HG02798 (cell line): Measurements from ENCODE around the gene CLPTM1L.

ENCODE experiments used
- ATAC-seq: cut with Tn5 transposase; IDR thresholded peaks from one replicate; pipeline ENCODE4 v1.9.1; 2021; ENCODE audit warnings: mild to moderate bottlenecking; ENCODE audit not compliant: unreplicated experiment, poor library complexity

CLPTM1L gene, protein sequence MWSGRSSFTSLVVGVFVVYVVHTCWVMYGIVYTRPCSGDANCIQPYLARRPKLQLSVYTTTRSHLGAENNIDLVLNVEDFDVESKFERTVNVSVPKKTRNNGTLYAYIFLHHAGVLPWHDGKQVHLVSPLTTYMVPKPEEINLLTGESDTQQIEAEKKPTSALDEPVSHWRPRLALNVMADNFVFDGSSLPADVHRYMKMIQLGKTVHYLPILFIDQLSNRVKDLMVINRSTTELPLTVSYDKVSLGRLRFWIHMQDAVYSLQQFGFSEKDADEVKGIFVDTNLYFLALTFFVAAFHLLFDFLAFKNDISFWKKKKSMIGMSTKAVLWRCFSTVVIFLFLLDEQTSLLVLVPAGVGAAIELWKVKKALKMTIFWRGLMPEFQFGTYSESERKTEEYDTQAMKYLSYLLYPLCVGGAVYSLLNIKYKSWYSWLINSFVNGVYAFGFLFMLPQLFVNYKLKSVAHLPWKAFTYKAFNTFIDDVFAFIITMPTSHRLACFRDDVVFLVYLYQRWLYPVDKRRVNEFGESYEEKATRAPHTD

DNA sequence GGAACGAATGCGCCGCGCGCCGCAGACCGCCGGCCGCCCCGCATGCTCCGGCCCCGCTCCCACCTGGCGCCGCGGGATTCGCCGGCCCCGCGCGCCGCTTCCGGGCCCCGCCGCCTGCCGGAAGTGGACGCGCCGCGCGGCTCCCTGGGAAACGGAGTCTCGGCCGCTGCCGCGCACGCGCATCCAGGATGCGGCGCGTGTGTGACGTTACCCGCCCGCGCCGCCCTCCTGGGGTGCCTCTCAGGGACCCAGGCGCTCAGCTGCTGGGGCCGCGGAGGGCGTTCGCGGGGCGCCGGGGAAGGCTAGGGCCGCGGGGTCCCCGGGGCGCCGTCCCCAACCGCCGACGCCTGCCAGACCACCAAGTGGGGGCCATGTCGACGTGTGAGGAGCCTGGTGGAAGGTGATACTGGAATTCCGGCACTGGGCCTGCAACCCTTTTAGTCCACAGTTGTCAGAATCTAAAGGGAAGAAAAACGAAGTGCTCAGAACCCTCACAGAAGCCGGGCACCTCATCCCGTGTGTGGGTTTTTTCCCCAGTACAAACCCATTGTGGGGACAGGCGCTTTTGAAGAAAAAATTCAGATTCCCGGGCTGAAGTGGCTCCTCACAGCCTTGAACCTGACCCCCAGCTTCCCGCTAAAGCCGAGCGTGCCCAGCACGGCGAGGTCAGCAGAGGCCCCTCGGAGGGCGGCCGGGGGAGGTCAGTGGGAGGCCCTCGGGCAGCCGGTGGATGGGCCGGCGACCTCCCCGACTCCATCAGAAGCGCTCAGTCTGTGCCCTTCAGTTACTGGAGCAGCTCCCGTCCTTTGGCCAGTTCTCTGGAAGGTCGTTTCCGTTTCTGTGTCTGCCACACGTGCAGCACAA lies at the start of gene CLPTM1L:
TSS of gene CLPTM1L (minus strand) at position 125 of the 864 bp plus-strand sequence. CDS start 258 bp downstream, outside the sequence.
- peak; percentile 86 for ATAC-seq

DNA sequence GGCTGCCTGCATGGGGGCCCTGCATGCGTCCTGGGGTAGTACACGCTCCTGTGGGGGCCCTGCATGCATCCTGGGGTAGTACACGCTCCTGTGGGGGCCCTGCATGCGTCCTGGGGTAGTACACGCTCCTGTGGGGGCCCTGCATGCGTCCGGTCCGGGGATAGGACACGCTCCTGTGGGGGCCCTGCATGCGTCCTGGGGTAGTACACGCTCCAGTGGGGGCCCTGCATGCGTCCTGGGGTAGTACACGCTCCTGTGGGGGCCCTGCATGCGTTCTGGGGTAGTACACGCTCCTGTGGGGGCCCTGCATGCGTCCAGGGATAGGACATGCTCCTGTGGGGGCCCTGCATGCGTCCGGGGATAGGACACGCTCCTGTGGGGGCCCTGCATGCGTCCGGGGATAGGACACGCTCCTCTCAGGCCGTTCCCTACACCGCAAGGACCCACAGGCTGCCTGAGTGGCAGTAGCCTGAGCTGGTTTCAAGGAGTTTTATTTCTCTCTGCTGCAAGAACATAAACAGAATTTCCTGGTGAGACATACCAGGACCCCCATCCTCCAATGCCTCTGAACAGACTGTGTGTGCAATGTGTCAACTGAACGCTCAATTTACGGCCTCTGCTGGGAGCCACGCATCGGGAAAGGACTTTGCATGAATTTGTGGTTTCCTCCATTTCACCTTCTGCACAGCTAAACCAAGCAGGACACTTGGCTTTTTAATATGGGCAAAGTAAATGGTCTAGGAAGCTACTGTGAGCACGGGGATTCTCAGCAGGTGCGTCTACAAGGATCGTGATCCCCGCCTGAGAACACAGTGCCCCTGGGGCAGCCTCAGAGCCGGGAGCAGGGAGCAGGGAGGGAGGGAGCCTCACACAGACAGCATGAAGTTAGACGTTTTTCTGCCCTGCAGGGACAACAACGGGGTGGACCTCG lies 48.9 kb upstream of the CLPTM1L start:
- no peak for ATAC-seq

DNA sequence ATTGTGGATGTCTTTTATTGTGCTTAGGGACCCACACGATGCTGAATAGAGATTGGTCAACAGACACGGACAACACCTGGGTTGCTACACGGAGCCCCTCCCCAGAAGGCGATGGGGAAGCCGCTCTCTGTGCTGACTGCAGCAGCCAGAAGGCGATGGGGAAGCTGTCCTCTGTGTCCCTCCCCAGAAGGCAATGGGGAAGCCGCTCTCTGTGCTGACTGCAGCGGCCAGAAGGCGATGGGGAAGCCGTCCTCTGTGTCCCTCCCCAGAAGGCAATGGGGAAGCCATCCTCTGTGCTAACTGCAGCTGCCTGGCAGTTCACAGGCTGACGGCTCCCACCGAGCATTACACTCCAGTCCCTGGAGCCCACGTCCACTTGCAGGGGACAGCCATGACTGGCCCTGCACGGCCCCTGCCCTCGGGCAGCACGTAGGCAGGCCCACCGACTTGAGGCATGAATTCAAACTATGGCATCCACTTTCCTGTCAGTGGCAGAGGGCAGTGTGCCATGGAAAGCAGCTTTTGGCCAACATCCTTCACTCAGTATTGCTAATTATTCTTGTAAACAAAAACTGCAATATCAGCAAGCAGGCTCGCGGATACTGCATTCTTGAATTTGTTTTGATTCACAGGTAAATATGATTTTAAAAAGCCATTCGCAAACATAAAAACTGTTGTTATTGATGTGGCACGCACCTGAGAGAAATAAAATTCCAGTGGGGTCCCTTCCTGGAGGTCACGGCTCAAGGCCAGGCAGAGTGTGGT lies 48.1 kb upstream of the CLPTM1L start:
- no peak for ATAC-seq

DNA sequence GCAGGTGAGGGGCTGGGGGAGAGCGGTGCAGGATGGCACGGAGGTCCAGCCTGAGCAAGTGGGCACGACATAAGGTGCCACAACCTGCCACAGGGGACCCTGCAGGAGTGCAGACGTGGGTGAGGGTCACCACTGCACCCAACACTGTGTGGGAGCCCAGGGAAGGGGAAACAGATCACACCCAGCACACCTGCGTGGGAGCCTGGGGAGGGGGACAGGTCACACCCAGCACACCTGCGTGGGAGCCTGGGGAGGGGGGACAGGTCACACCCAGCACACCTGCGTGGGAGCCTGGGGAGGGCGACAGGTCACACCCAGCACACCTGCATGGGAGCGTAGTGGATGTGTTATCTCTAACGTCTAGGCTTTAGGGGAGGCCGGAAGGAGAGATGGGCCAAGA lies 47.4 kb upstream of the CLPTM1L start:
- no peak for ATAC-seq

DNA sequence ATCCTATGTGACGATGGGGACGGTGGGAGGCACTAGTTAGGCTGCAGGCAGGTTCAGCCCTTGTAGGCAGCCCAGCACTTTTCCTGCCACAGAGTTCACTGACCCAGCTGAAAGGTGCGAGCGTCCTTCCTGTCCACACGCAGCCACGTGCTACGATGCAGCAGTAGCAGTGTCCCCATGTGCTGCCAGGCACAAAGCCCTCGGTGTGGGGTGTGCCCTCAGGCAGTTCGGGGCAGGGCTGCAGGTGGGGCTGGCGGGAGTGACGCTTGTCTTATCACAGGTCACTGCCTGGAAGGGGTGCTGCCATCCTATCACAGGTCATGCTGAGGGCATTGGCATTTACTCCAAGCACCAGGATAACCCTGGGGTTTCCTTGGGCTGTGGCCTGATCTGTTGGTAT lies 46.8 kb upstream of the CLPTM1L start:
- no peak for ATAC-seq

DNA sequence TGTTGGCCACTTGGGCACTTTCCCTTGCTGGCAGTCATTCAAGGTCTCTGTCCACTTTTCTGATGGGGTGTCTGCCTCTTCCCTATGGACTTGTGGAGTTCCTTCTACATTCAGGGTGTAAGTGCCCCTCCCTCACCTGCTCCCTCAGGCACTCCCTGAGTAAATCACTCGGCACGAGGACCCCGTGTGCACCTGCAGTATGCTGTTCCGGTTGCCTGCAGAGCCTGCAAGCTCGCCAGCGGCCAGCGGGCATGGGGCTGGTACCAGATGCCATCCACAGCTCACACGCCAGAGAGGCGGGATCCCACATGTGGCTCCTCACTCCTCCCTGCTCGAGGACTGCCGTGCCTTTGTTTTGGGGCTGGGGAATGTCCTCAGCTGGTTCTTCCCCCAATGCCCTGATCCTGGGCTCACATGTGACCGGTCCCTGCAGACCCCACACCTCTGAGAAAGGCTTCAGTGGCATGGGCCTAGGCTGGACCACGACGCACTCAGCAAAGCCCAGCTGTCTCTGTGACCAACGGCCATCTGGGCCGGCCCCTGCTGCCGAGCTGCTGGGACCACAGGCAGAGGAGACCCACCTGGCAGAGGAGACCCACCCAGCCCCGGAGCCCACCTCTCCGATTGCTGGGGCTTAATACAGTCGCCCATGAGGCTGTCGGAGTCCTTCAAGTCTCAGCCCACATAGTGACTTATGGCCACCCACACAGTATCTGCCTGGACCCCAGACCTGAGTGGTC lies 46.1 kb upstream of the CLPTM1L start:
- no peak for ATAC-seq

DNA sequence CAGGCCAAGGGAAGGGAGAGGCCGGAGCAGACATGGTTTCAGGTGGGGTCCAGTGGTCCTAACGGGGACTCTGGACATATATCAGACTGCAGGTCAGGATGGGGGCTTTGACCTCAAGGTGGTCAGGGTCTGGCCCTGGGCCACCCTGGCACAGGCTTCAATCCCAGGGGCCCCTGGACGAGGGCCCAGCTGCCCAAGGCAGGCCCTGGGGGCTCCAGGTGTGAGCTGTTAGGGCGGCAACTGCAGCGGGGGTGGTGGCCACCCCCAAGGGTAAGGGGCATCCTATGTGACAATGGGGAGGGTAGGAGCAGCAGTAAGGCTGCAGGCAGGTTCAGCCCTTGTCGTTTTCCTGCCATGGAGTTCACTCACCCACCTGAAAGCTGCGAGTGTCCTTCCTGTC lies 45.4 kb upstream of the CLPTM1L start:
- ATAC-seq = no peak

DNA sequence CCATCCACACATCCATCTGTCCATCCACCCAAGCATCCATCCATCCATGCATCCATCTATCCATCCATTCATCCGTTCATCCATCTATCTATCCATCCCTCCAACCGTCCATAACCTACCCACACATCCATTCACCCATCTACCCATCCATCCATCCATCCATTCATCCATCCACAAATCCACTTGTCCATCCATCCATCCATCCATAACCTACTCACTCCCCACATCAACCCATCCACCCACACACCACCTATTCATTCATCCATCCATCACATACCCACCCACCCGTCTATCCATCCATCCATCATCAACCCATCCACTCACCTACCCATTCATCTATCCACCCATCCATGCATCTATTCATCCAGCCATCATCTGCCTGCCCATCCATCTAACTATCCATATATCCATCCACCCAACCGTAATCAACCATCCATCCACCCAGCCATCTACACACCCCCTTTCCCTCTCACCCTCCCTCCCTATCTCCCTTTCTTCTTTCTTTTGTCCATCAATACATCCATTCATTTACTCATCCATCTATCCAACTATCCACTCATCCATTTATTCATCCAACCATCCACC lies 43.6 kb upstream of the CLPTM1L start:
- no peak for ATAC-seq

DNA sequence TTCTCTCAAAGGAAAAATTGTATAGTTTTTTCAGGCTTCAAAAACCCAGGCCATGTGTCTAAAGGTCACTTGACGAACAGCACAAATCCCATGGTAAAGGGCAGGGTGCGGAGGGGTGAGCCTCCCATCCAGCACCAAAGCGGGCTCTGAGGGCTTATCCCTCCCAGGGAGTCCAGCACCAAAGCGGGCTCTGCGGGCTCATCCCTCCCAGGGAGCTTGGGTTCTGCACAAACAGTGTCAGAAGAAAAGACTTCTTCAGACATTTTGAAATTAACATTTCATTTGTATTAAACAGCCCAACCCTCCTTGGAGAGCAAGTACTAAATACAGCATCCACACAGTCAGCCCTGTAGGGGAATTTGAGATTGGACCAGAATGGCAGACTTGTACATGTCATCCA lies 43.0 kb upstream of the CLPTM1L start:
- ATAC-seq = no peak

DNA sequence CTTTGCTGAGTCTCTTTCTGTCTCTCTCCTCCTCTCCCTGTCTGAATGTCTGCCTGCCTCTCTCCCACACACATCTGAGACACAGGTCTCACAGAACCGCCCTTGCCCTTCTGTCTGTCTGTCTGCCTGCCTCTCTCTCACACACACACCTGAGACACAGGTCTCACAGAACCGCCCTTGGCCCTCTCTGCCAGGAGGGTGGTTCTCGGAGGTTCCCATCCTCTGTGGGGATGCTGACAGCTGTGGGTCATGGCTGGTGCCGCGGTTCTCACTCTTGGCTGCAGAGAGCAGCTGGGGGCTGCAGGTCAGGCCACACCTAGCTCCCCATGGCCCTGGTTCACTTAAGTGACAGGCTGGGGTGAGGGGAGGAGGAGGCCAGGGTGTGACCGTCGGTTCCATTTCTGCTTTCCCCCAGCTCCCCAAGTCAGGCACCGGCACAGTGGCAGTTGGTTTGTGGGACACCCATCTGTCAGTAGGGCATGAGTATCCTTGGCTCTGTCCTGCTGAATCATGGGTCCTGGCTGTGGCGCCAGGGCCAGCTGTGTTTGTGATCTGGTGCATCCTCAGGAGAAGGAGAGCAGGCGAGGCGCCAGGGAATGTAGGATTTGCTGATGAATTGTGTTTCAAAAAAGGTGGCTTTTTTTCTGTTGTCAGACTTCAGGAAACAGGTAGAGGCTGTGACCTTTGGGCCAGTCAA lies 42.3 kb upstream of the CLPTM1L start:
- ATAC-seq = no peak

DNA sequence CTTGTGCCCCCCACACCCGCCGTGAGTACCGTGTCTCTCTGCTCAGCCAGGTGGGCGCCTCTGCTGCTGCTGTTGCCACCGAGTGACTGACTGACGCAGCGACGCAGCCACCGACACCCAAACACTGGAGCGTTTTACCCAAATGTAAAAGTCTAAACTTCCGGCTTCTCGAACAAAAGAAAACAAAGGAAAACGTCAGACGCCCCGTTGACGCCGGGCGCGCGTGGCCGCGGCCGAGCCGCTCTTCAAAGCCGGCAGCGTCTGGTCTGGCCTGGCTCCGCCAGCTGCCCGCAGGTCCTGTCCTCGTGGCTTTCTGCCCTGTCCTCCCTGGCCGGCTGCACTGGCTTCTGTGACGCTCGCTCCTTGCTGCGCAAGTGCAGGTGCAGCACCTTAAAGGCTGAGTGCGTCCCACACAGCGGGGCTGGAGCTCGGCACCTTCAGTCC lies 41.4 kb upstream of the CLPTM1L start:
- no peak for ATAC-seq

DNA sequence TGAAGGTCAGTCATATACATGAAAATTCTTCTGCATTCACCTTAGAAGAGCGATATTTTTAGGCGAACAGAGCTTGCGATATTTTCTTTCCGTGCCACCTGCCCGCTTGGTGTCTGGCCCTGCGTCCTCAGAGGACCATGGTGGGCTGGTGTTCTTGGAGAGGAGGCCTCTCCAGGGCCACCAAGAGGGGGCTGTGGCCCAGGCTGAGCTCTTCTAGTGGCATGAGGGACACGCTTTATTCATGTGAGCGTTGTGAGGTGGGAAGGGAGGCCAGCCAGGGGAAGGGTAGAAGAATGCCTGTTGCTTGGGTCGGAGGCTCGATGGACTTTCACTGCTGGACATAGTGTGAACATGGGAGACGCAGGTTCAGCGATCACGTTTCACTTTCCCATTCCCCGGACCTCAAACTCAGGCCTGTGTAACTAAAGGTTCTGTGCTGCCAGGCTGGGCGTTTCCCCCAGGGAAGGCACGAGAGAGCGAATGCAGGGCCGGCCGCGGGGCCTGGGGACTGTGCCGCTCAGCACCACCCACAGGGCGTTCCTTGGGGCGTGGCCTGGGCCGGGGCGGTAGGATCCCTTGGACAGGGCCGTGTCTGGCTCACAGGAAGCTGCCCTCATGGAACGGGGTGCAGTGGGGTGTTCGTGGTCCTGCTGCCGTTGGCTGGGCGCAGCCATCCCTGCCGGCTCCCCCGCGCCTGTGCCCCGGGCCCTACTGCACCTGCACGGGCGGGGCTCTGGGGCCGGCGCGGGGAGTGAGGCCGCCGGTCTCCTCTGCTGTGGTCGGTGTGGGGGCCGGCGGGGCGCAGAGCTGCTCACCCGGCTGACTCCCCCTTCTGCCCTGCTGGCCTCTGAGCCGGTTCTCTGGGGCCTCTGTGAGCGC lies 40.7 kb upstream of the CLPTM1L start:
- peak; percentile 89 for ATAC-seq

DNA sequence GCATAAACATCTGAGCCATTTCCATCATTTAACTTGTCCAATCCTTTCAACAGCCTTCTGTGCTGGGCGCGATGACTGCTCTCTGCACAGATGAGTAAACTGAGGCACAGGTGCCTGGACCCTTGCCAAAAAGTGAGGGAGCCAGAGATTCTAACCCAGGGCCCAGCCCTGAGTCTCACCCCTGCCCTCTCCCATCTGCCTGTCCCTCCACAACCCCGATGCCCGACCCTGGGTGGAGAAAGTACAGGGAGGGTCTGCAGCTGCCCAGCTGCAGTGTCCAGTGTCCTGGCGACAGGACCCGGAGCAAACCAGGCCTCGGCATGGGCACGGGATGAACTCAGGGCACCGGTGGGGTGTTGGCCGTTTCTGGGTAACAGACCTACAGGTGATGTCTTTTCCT lies 39.6 kb upstream of the CLPTM1L start:
- ATAC-seq = no peak

DNA sequence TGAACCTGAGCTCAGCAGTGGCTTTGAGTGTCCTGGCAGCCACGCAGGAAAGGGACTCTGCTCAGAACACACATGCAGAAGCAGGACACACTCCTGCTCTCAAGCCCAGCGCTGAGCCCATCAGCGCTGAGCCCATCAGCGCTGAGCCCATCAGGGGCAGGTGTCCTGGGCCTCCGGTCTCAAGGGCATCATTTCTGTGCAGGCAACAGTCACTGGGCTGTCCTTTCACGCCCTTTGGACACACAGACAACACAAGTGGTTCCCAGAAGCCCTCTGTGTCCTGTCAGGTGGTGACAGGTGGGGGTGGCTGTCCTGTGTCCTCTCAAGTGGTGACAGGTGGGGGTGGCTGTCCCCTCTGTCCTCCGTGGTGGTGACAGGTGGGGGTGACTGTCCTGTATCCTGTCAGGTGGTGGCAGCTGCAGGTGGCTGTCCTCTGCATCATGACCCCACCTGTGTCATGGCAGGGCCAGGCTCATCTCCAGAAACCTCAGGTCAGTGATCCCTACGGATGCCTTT lies 39.0 kb upstream of the CLPTM1L start:
- ATAC-seq = no peak

DNA sequence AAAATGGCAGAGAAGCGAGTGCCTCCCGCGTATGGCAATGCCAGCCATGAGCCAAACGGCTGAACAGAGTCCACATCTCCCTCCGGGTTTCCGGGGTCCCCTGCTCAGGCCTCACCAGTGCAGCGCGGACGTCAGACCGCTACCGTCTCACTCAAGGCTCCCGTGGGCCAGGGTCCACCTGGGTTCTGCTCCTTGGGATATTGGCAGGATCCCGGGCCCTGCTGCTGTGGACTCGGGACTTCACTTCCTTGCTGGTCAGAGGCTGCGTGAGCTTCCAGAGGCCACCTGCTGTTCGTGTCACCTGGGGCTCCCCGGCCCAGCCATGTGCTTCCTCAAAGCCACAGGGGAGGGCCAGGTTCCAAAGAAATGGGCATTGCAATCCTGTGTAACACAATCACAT lies 38.4 kb upstream of the CLPTM1L start:
- ATAC-seq = no peak

DNA sequence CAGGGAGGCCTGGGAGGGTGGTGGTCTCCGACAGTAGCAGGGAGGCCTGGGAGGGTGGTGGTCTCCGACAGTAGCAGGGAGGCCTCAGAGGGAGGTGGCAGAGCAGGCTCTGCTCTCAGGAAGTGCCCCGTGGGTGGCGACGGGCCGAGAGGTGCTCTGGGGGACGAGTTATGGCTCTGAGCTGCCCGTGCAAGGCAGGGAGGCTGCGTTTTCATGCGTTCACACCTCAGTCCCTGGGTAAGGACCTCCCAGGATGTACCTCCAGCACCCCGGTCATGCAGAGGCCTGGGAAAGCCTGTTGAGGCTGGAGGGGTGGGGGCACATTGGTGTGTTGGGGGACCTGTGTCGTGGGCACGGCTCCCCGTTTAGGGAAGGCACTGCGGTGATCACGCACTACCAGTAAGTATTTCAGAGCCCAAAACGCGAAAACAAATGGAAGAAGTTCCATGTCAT lies 37.4 kb upstream of the CLPTM1L start:
- no peak for ATAC-seq
